Upper lobe of left lung (tissue), 4 donors: ENCODE results near the gene STOX2.

Source experiments
- CTCF ChIP-seq, 6 experiments: fragments of 450-650 bp in 4 of 6; fragments of 200-600 bp in 2 of 6; sonication (generic) in 2 of 6; IDR thresholded peaks; one replicate each; pipeline ENCODE4 v1.5.1; 2016 to 2019; ENCODE audit warnings: antibody characterized with exemption in 6 of 6
- EP300 ChIP-seq, 4 donors: sonication (generic); formaldehyde crosslinking; IDR thresholded peaks; one replicate each; pipeline ENCODE4 v1.5.1; 2017; ENCODE audit warnings: antibody characterized with exemption in 4 of 4, control low read depth in 2 of 4
- POLR2A ChIP-seq, 4 donors: fragments of 450-650 bp; IDR thresholded peaks; one replicate each; pipeline ENCODE4 v1.5.1; 2016 to 2017; ENCODE audit warnings: antibody characterized with exemption in 4 of 4, mild to moderate bottlenecking in 2 of 4
- POLR2AphosphoS5 ChIP-seq, 2 donors: sonication (generic); formaldehyde crosslinking; IDR thresholded peaks; one replicate each; pipeline ENCODE4 v1.5.1; 2017; ENCODE audit warnings: antibody characterized with exemption in 2 of 2

GRCh38 chr4:183885205-183885720 lies 19.8 kb upstream of the STOX2 start:
- TF ChIP-seq CTCF (IDR thresholded peaks at IDR 0.05) (no peak), POLR2A (IDR thresholded peaks at IDR 0.05) (no peak), EP300 (IDR thresholded peaks at IDR 0.05) (no peak), POLR2AphosphoS5 (IDR thresholded peaks at IDR 0.05) (no peak)
